Endometrial microvascular endothelial cells (primary cell): ENCODE measurements around the gene TEPSIN. TPM values are rescaled to one million over a fixed set of nuclear protein-coding genes. Genes with fewer than 3 reads are reported as not detected.

Experiments
- in situ Hi-C: cut with HindIII; loops from 2 replicates; pipeline ENCODE4 v1.10.0; 2017; ENCODE audit warnings: low sequenced_read_pairs, low pct_unique_long_range_greater_than_20kb; ENCODE audit errors: inconsistent ontology term
- total RNA-seq: library from RNA; depleted of rRNA; stranded (reverse); fragments of >200 nt; gene quantifications from one replicate; pipeline ENCODE4 v1.2.3, GENCODE V29; 2015; ENCODE audit errors: inconsistent ontology term

TEPSIN gene
- total RNA-seq, 1 donor from 2014 or later, result 29.6 TPM

DNA sequence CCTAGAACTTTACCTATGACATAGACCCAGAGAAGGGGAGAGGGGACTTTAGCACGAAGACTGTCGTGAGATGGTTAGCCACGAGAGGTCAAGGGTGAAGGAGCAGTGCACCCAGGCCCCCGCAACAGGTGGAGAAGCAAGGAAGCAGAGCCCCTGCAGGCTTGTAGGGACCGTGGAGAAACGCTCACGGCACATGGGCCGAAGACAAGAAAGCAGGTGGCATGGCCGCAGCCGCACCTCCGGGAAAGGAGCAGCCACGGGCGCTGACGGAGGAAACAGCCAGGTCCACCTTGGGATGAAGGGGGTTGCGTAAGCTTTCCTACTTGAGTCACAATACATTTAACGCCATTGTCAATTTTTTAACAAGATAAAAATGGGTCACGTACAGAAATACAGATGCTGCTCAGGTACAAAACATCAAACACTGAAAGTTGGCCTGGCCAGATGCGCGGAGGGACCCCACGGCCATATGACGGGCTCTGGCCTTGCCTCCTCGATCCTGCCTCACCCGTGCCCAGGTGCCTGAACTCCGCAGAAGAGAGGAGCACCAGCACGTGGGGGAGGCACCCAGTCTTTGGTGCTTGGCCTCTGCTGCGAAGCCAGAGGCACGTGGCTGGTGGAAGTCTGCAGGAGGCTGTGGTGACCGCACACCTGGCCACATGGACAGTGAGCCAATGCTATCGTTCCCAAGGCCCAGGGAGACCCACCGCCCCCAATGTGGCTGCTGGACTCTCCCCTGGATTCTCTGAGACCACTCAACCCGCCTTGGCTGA is 35.0 kb upstream of the TEPSIN start:
- in situ Hi-C loops, result no loop called here

GRCh38 chr17:81272616-81273015 is 33.8 kb upstream of the TEPSIN start:
- in situ Hi-C loops, result no loop called here

DNA sequence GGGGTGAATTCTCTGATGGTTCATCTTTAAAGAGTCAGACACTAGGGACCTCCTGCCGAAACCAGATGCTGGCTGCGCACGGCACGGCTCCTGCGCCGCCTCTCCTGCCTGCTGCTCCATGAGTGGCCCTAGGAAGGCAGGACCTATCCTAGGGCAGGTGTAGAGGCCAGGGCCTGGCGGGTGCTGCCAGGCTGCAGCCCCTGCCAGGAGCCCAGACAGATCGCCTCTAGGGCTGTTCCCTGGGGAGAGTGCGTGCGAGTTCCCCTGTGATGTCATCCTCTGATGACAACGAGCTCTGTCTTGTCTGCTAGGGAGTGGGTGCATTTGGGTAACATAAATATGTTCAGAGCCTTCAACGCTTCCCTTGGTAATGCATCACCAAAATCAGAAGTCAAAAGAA is 32.4 kb upstream of the TEPSIN start:
- in situ Hi-C loops, result no loop called here

DNA sequence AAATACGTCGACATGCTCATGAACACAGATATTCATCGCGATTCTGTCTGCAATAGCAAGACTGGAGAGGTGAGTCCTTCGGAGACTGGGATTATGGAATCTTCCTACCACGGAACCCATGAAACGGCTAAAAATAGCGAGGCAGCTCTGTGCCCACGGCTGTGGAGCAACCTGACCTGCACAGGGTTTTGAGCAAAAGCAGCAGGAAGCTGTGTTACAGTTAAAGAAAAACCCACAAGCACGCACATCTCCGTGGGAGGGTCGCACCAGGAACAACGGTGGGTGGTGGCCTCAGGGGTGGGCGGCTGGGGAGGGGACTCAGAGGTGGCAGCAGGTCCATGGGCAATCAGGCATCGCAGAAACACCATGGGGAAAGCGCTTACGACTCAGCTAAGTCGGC is 31.4 kb upstream of the TEPSIN start:
- in situ Hi-C loops, result no loop called here

DNA sequence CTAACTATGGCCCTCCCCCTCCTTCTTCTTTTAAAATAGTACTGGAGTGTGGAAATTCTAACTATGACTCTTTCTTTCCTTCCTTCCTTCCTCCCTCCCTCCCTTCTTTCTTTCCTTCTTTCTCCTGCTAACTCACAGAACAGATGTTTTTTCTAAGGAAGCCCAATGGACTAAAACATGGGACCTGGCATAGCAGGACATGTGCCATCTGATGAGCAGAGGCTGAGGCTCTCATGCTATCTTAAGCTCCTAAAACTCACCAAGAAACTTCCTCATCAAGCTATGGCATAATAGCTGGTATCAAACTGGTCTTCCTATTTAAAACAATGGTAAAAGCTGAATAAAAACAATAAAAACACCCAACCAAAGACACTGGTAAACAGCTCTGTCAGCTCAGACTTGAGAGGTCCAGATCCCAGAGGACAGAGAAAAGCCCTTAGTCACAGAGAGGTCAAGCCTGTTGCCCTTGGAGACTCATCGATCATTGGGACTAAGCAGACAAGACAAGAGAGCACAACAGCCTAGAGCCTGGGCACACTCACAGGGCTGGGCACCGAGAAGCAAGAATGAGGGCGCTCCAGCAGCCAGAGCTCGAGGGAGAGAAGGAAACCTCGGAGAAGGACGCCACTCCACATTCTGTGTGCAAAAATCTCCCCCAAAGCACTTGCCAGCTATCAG is 28.7 kb upstream of the TEPSIN start:
- in situ Hi-C loops, result no loop called here

DNA sequence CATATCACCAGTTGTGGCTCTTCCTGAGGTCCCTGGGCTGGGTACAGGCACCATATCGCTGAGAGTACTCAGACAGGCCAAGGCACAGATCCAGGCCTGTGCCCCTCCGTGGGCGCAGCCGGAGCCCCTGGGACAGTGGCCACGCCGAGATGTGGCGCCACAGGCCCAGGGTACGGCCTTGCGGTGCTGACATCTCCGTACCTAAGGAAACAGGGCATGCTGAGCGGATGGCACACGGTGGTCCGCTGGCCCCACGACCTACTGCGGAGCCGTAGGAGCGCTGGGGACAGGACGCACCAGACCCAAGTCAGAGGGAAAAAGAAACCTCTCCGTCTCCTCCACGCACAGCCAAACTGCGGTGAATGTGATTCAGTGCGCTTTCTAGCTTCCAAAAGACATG is 26.7 kb upstream of the TEPSIN start:
- in situ Hi-C loops, result no loop called here

DNA sequence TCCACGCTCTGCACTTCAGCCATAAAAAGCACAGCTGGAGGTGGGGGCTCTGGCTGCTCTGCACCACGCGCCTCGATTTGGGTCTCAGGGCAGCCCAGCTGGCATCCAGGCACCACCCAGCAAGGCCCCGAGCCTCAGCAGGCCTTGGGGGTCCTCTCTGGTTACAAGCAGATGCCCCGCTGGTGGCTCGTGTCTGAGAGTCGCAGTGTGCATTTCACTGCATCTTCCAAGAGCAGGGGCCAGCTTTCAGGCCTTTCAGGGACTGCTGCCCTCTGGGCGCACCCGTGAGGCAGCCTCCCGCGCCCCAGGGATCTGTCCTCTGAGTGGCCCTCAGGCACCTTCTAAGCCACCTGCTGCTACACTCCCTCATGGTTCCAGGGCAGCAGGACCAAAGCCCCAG is 25.8 kb upstream of the TEPSIN start:
- in situ Hi-C loops, result no loop called here

GRCh38 chr17:81263371-81264181 is 24.7 kb upstream of the TEPSIN start:
- in situ Hi-C loops, result no loop called here

DNA sequence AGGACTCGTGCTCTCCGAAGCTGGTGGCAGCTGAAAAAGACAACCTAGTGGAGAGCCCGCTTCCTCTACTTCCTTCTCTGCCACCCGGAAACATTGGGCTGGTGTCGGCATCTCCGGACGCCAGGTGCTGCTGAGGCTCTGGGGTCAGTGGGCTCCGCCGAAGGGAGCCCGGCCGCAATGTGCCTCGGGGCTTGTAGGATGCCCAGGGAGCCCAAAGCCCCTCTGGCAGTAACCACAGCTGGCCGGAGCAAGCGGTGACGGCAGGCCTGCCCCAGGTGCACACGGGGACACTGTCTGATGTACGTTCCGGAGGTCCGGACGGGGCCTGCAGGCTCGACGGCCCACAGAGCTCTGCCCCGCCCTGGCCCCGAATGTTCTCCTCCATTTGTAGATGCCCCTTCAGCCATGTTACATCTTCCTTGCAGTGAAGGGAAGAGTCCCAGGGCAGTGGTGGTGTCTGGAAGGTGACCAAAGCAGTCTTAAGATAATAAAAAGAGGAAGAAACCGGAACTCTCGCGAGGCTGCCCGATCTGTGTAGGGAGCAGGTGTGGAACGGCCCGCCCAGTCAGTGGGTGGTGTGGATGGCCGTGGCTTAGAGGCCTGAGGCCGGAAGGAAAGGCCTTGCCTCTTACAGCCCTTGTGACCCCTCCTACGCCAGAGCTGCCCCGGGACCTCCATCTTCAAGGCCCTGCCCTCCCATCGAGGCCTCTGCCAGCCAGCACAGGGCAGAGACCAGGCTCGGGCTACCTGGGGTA is 22.9 kb upstream of the TEPSIN start:
- in situ Hi-C loops, result no loop called here

DNA sequence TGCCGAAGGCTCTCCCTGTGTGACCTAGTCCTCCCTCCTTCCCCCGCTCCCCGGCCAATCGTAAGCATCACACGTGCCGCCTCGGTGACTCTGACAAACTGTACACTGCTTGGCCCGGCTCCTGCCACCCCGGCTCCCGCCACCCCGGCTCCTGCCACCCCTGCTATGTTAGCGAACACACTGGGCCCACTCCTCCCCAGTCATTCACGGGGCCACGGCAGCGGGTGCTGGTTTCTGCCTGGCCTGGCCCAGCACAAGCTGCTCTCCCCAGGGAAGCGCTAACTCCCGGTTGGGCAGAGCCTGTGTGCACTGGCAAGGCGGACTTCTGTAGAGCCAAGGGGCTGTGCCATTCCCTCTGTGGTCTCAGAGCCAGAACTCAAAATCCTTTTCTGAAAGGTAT is 22.2 kb upstream of the TEPSIN start:
- in situ Hi-C loops, result no loop called here

DNA sequence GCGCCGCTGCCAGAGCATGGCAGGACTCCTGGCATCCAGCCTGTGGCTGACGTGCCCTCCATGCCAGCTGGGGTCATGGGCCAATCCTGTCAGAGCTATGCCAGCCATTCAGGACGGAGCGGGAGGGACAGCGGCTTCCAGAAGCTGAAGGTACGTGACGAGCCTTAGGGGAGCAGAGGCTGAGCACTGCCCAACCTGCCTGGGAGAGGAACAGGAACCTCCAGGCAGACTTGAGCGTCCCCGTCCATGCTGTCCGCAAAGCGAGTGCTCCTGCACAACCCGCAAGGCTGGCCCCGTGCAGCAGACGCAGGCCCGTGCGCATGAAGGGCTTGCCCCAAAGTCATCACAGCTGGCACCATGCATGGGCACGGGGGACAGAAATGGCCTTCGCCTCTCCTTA is 21.8 kb upstream of the TEPSIN start:
- in situ Hi-C loops, result no loop called here

DNA sequence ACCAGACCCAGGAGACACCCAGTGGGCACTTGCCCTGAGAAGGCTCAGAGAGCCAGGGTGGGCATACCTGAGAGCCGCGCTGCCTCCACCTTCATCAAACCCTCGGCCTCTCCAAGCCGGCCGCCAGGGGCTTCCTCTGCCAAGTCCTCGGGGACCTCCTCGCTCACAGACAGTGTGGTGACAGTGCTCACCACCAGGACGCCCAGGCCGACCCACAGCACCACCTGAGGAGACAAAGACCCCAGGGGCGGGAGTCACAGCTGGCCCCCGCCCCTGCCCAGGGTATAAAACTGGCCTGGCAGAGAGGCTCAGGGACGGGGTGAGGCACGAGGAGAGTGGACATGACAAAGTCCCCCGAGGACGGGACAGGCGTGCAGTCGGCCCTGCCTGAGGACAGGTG is 21.3 kb upstream of the TEPSIN start:
- in situ Hi-C loops, result no loop called here

DNA sequence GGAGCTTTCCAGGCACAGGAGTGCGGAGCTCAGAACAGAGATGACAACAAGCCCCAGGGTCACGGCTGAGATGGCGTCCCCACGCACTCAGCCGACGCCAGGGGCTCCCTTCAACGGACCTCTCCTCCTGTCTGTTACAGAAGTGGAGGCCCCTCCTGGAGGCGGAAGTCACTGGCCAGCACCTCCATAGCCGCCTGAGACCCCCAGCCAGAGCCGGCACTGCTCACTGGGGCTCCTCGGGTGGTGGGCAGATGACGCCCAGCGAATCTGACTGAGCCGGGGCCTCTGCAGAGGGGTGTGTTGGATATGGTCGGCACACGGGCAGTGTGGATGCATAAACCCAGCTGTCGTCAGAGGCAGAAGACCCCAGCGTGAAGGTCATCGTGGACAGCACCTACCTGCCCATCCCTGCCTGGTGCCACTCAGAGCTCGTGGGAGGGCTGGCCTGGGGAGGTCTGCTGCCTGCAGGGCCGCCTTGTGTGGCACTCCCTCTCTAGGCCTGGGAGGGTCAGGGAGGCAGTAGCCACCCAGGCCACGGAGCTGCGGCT is 20.3 kb upstream of the TEPSIN start:
- in situ Hi-C loops, result no loop called here

DNA sequence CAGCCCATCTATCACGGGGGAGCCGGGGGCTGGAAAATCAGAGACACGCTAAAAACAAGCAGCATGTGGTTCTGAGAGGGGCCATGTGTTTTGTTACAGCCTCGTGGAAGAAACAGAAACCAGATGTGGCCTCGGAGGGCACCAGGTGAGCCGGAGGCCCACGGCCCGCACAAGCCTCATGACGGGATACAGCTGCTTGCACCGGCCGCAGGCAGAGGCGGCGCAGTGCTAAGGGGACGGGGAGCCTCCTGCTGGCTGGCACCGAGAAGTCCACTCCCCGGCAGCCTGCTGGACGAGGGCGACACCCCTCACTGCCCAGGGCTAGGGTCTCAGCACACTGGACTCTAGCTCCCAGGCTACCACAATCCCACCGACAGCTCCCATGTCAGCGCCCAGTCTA is 19.4 kb upstream of the TEPSIN start:
- in situ Hi-C loops, result no loop called here

- in situ Hi-C loops, result no loop called here
These were observed 18.7 kb upstream of the TEPSIN start for GRCh38 chr17:81257533-81257932.

DNA sequence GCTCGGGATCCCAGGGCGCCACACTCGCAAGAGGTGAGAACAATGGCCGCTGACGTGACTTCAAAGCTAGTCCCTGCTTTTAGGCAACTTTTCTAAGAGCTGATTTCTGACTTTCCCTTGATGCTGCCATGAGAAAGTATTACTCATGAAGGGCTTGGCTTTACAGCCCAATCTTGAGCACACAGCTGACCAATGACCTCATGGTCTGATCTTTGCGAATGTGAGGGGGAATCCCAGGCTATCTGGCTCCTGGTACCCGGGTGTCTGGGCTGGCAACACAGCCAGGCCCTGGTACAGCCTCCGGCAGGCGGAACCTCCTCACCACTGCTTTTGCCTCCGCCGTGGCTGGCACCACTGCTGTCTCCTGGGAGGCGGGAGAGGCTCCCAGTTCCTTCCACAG is 17.8 kb upstream of the TEPSIN start:
- in situ Hi-C loops, result no loop called here

DNA sequence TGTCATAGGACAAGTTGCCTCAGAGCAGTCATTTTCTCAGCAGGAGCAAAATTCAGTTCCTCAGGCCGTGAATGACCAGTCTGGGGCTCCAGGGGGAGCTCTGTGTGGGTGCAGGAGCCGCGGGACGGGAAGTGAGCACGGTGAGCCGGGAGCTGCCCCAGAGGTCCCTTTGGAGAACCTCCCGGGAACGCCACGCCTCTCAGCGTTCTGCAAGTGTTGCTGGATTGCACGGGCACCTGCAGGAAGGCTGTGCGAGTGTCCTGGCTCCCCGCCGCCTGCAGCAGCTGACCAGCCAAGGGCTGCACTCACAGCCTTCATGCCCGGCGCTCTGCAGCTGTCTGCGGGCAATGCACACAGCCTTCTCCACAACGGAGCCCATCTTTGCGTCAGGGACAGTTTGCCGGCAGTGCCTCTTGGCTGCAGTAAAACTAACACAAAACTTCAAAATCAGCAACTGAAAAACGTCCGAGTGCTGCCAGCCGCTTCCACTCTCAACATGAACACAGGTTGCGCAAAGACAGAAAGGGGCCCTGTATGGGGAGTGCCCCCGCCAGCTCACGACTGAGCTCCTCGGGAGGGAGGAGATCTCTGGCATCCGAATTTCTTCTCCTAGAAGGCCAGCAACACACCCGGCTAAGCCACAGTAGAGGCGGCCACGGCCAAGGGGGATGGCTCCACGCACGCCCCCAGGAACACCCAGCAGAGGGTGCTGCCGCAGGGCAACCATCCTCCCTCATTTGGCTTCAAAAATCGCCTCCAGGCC is 16.3 kb upstream of the TEPSIN start:
- in situ Hi-C loops, result no loop called here
